Measurements from ENCODE around the gene MIPEP.

DNA sequence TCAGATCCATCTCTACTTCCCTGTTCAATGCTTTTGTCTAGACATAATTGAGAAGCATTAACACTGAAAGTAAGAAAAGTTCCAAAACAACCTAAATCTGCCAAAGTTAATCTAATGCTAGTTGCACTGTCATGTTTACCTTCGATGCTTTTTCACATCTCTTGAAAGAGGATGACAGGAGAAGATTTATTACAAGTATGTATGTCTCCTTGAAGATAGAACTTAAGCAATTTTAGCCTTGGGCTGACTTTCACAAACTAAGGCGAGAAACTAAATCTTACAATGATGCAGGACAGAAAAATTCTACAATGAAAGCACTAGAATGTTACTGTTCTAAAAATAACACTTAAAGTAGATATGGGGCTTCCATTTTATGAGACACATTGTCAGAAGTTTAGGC, 64.0 kb downstream of the MIPEP start:
- TF ChIP-seq, protein P1, sequence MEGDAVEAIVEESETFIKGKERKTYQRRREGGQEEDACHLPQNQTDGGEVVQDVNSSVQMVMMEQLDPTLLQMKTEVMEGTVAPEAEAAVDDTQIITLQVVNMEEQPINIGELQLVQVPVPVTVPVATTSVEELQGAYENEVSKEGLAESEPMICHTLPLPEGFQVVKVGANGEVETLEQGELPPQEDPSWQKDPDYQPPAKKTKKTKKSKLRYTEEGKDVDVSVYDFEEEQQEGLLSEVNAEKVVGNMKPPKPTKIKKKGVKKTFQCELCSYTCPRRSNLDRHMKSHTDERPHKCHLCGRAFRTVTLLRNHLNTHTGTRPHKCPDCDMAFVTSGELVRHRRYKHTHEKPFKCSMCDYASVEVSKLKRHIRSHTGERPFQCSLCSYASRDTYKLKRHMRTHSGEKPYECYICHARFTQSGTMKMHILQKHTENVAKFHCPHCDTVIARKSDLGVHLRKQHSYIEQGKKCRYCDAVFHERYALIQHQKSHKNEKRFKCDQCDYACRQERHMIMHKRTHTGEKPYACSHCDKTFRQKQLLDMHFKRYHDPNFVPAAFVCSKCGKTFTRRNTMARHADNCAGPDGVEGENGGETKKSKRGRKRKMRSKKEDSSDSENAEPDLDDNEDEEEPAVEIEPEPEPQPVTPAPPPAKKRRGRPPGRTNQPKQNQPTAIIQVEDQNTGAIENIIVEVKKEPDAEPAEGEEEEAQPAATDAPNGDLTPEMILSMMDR (IDR thresholded peaks at IDR 0.05): no peak
- no peak for TF ChIP-seq POLR2A (IDR thresholded peaks at IDR 0.05)

All from body of pancreas (tissue), 4 donors.